ENCODE results near the gene RFNG.

DNA sequence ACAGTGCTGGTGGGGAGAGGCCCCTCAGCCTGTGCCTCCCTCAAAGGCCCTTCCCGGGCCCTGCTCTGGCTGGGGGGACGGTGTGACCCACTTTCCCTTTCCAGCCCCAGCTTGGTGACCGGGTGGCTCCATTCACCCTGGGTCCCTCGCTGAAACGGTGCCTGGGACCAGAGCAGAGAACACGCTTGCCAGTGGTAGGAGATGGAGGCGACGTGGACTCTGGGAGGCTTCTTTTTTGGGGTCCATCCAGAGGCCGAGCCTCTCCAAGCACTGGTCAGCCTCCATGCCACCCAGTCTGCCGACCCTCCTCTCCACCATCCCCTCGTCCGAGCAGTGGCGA, 36.7 kb downstream of the RFNG start:
- TF ChIP-seq POLR2AphosphoS5 (IDR thresholded peaks at IDR 0.05; ENCODE audit: low read depth, low read length) (no peak), TCF7L2 (IDR thresholded peaks at IDR 0.05; ENCODE audit: low read depth, low read length) (no peak), SIN3A (IDR thresholded peaks at IDR 0.05; ENCODE audit: borderline replicate concordance, insufficient read depth, low read depth, low read length) (no peak)
- TF ChIP-seq, protein P1, sequence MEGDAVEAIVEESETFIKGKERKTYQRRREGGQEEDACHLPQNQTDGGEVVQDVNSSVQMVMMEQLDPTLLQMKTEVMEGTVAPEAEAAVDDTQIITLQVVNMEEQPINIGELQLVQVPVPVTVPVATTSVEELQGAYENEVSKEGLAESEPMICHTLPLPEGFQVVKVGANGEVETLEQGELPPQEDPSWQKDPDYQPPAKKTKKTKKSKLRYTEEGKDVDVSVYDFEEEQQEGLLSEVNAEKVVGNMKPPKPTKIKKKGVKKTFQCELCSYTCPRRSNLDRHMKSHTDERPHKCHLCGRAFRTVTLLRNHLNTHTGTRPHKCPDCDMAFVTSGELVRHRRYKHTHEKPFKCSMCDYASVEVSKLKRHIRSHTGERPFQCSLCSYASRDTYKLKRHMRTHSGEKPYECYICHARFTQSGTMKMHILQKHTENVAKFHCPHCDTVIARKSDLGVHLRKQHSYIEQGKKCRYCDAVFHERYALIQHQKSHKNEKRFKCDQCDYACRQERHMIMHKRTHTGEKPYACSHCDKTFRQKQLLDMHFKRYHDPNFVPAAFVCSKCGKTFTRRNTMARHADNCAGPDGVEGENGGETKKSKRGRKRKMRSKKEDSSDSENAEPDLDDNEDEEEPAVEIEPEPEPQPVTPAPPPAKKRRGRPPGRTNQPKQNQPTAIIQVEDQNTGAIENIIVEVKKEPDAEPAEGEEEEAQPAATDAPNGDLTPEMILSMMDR (IDR thresholded peaks at IDR 0.05): no peak
- TF ChIP-seq, protein P2, sequence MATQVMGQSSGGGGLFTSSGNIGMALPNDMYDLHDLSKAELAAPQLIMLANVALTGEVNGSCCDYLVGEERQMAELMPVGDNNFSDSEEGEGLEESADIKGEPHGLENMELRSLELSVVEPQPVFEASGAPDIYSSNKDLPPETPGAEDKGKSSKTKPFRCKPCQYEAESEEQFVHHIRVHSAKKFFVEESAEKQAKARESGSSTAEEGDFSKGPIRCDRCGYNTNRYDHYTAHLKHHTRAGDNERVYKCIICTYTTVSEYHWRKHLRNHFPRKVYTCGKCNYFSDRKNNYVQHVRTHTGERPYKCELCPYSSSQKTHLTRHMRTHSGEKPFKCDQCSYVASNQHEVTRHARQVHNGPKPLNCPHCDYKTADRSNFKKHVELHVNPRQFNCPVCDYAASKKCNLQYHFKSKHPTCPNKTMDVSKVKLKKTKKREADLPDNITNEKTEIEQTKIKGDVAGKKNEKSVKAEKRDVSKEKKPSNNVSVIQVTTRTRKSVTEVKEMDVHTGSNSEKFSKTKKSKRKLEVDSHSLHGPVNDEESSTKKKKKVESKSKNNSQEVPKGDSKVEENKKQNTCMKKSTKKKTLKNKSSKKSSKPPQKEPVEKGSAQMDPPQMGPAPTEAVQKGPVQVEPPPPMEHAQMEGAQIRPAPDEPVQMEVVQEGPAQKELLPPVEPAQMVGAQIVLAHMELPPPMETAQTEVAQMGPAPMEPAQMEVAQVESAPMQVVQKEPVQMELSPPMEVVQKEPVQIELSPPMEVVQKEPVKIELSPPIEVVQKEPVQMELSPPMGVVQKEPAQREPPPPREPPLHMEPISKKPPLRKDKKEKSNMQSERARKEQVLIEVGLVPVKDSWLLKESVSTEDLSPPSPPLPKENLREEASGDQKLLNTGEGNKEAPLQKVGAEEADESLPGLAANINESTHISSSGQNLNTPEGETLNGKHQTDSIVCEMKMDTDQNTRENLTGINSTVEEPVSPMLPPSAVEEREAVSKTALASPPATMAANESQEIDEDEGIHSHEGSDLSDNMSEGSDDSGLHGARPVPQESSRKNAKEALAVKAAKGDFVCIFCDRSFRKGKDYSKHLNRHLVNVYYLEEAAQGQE (IDR thresholded peaks at IDR 0.05; ENCODE audit: insufficient read depth in 1 of 2, low read depth in 2 of 2, low read length in 1 of 2): no peak

All from Panc1 (cell line).